RWPE2 (cell line): ENCODE measurements around the gene FCHO1.

Experiments
- ATAC-seq: fragments of 200-7000 bp; cut with Tn5 transposase; 3 replicates; pipeline ENCODE4 v1.9.1; 2021; ENCODE audit warnings: low read depth
- DNase-seq: peaks from one replicate; pipeline ENCODE4 v3.0.0-alpha.2; 2020; ENCODE audit warnings: low spot score
- H3K27ac ChIP-seq: fragments of 450-650 bp; 2 replicates; pipeline ENCODE4 v1.5.1; 2017; ENCODE audit warnings: mild to moderate bottlenecking; ENCODE audit not compliant: poor library complexity, severe bottlenecking
- H3K27me3 ChIP-seq: fragments of 250-450 bp; sonication (Bioruptor Pico); 2 replicates; pipeline ENCODE4 v1.5.1; 2021; ENCODE audit warnings: mild to moderate bottlenecking, moderate library complexity; ENCODE audit not compliant: insufficient read depth, poor library complexity, severe bottlenecking
- H3K36me3 ChIP-seq: fragments of 250-450 bp; sonication (Bioruptor Pico); 2 replicates; pipeline ENCODE4 v1.5.1; 2020; ENCODE audit warnings: low read depth, mild to moderate bottlenecking, moderate library complexity
- H3K4me1 ChIP-seq: fragments of 250-450 bp; sonication (Bioruptor Pico); 2 replicates; pipeline ENCODE4 v1.5.1; 2021; ENCODE audit warnings: mild to moderate bottlenecking, moderate library complexity; ENCODE audit not compliant: insufficient read depth, poor library complexity, severe bottlenecking
- H3K4me3 ChIP-seq: fragments of 250-450 bp; sonication (Bioruptor Pico); 2 replicates; pipeline ENCODE4 v1.5.1; 2021; ENCODE audit warnings: mild to moderate bottlenecking, moderate library complexity; ENCODE audit not compliant: severe bottlenecking
- H3K9me3 ChIP-seq: fragments of 250-450 bp; sonication (Bioruptor Pico); 2 replicates; pipeline ENCODE4 v1.5.1; 2021; ENCODE audit warnings: mild to moderate bottlenecking, moderate library complexity; ENCODE audit not compliant: severe bottlenecking
- TF ChIP-seq, protein P1 (sequence below): fragments of 450-650 bp; IDR thresholded peaks from one replicate; pipeline ENCODE4 v1.5.1; 2017; ENCODE audit warnings: mild to moderate bottlenecking, moderate library complexity; ENCODE audit not compliant: poor library complexity, severe bottlenecking

FCHO1 gene

DNA sequence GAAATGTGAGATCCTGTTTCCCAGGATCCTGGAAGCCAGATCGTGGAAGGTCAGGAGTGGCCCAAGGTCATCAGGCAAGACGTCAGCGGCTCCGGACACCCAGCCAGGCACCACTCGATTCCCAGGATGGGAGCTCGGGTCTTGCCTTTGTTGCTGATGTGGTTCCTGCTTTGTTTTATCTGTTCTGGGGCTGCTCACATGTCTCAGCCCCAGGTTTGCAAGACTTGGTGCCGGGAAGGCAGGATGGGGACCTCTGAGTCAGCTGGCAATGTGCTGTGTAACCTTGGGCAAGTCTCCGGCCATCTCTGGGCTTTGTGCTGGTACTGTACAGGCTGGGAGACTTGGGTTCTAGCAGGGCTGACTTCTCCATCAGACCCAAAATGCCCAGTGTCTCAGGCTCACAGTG, 1.4 kb upstream of the FCHO1 start:
- Histone ChIP-seq H3K27ac (no peak overlapping the region), H3K9me3 (no peaks in the 10 kb centered on the region), H3K4me3 (no peak overlapping the region), H3K27me3 (no peaks in the 10 kb centered on the region), H3K4me1 (peaks cover 1% of the 10 kb centered on the region), H3K36me3 (no peaks in the 10 kb centered on the region)
- DNase-seq: no peak
- TF ChIP-seq, protein P1, sequence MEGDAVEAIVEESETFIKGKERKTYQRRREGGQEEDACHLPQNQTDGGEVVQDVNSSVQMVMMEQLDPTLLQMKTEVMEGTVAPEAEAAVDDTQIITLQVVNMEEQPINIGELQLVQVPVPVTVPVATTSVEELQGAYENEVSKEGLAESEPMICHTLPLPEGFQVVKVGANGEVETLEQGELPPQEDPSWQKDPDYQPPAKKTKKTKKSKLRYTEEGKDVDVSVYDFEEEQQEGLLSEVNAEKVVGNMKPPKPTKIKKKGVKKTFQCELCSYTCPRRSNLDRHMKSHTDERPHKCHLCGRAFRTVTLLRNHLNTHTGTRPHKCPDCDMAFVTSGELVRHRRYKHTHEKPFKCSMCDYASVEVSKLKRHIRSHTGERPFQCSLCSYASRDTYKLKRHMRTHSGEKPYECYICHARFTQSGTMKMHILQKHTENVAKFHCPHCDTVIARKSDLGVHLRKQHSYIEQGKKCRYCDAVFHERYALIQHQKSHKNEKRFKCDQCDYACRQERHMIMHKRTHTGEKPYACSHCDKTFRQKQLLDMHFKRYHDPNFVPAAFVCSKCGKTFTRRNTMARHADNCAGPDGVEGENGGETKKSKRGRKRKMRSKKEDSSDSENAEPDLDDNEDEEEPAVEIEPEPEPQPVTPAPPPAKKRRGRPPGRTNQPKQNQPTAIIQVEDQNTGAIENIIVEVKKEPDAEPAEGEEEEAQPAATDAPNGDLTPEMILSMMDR: no peak
- no peak for ATAC-seq

DNA sequence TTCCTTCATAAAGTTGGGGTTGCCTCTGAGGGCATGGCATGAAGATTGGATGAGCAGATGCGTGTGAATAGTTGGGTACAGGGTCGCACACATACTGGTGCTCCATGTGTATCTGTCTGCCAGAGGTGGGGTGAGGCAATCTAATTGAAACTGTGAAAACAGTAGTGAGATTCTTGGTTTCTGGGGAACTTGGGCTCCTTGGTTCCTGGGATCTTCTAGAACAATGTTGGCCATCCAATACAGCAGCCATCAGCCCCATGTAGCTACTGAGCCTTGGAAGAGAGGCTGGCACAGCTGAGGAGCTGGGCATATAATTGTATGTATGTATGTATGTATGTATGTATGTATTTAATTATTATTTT, 616 bp downstream of the FCHO1 start:
- Histone ChIP-seq H3K4me1 (peaks cover 7% of the 10 kb centered on the region), H3K27me3 (no peaks in the 10 kb centered on the region), H3K36me3 (no peaks in the 10 kb centered on the region), H3K27ac (no peak overlapping the region), H3K9me3 (no peaks in the 10 kb centered on the region), H3K4me3 (no peak overlapping the region)
- TF ChIP-seq, protein P1: no peak
- ATAC-seq (no peak), DNase-seq (no peak)

DNA sequence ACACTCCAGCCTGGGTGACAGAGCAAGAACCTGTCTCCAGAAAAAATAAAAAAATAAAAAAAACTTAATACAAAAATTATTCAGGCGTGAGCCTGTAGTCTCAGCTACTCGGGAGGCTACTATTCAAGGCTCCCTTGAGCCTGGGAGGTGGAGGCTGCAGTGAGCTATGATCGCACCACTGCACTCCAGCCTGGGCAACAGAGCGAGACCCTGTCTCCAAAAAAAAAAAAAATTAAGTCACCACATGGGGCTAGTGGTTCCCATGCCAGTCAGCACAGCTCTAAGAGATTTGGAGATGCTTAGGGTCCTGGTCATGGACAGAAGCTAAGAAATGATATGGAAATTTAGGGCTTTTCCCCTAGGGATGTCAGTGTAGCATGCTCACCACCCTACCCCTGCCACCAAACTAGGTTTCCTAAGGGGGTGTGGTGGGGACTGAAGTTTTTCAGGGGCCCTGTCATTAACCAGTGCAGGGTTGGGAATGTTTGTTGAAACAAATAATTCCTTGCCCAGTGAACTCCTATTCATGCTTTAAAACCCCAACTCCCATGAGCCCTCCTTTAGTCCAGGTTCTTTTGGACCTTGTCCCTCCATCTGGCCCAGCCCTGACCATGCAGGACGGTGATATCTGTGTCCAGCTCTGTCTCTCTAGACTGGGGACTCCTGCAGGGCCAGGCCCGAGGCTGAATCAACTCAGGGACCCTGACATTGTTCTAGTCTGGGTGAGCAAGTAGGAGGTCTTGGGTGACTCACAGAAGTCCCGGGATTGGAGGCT, 1.8 kb downstream of the FCHO1 start:
- H3K9me3 ChIP-seq: no peaks in the 10 kb centered on the region
- H3K4me3 ChIP-seq: no peak overlapping the region
- no peaks in the 10 kb centered on the region for H3K27me3 ChIP-seq
- TF ChIP-seq, protein P1: no peak
- H3K27ac ChIP-seq: no peak overlapping the region
- peaks cover 7% of the 10 kb centered on the region for H3K4me1 ChIP-seq
- ATAC-seq: no peak
- no peaks in the 10 kb centered on the region for H3K36me3 ChIP-seq
- DNase-seq: no peak

DNA sequence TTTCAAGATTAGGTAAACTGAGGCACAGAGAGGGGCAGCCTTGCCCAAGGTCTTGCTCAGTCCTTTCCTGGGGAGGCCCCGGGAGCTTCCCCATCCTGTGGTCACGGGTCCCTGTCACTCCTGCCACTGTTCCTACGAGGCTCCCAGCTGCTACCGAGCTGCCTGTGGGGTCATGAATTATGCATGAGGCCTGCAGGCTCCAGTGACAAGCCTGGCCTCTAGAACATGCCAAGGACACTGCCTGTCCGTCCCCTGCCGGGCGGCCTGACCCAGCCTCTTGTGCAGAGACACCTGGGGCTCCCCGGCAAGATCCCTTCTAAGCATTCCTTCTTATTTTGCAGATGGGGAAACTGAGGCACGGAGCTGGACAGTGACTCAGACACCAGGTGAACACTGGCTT, 2.7 kb downstream of the FCHO1 start:
- H3K36me3 ChIP-seq: no peaks in the 10 kb centered on the region
- H3K27ac ChIP-seq: no peak overlapping the region
- ATAC-seq: no peak
- DNase-seq: no peak
- no peaks in the 10 kb centered on the region for H3K9me3 ChIP-seq
- H3K4me3 ChIP-seq: no peak overlapping the region
- TF ChIP-seq, protein P1: no peak
- peaks cover 7% of the 10 kb centered on the region for H3K4me1 ChIP-seq
- H3K27me3 ChIP-seq: no peaks in the 10 kb centered on the region
